Measurements from ENCODE around the gene NUDT21. TPM values are rescaled to one million over a fixed set of nuclear protein-coding genes. Genes with fewer than 3 reads are reported as not detected.

NUDT21 gene
- total RNA-seq, 1 experiment from 2014 or later: 218 TPM

- H3K4me3 ChIP-seq (replicated peaks in 1 of 2; ENCODE audit: low read depth in 1 of 2, low read length in 2 of 2): no peak overlapping the region
- ChIA-PET CTCF (interaction anchor here (0.7 to 1.4 kb wide), 3 partner anchors 12 to 45 kb away, joined by 3 to 4 read pairs (median 3); no protein-coding TSS in a partner anchor), POLR2A (no interaction called here), RAD21 (ENCODE audit: low non-redundant PET in 1 of 2, low total read pairs in 2 of 2, uncharacterized antibody in 2 of 2, unreplicated experiment in 2 of 2) (no interaction called here)
- H3K79me2 ChIP-seq (ENCODE audit: insufficient read depth, low read length): 0 out of 2 replicates have a peak, but pooled peaks cover 4% of the 10 kb centered on the region
- no peak overlapping the region for H3K4me2 ChIP-seq (ENCODE audit: low read length)
- H4K20me1 ChIP-seq (ENCODE audit: insufficient read depth): no peaks in the 10 kb centered on the region
- peaks cover 32 to 36% of the 10 kb centered on the region in 2 experiments for H3K36me3 ChIP-seq (ENCODE audit: control insufficient read depth in 1 of 2, insufficient read depth in 2 of 2, low read length in 2 of 2)
- DNase-seq (ENCODE audit: low read depth, low spot score) (peak; percentile 12), ATAC-seq (peak; percentile 96)
- no TSS peak for BruUV-seq (replicated peaks)
- no peak overlapping the region for H3K27ac ChIP-seq (ENCODE audit: low read depth, low read length)
- no peaks in the 10 kb centered on the region for H3K4me1 ChIP-seq (ENCODE audit: control insufficient read depth in 1 of 2, insufficient read depth in 2 of 2, low read length in 2 of 2)
- no peaks in the 10 kb centered on the region for H3K27me3 ChIP-seq (ENCODE audit: insufficient read depth, low read length)
- TF ChIP-seq POLR2A (IDR thresholded peaks at IDR 0.05; ENCODE audit: borderline replicate concordance, extremely low read depth, insufficient read depth, insufficient read length) (no peak), RAD21 (IDR thresholded peaks at IDR 0.05; ENCODE audit: low read depth) (peak; percentile 37), JUND (IDR thresholded peaks at IDR 0.05) (no peak), CTCF (IDR thresholded peaks at IDR 0.05 in 2 of 3, conservative IDR thresholded peaks at IDR 0.05 in 1 of 3; ENCODE audit: borderline replicate concordance in 1 of 3, insufficient read depth in 1 of 3, low read depth in 2 of 3, low read length in 2 of 3) (peak in 2 of 3 experiments; percentile 49 to 61; a peak in 4 of 6 replicates)
- TF ChIP-seq, protein P1, sequence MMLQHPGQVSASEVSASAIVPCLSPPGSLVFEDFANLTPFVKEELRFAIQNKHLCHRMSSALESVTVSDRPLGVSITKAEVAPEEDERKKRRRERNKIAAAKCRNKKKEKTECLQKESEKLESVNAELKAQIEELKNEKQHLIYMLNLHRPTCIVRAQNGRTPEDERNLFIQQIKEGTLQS (IDR thresholded peaks at IDR 0.05): no peak
- TF ChIP-seq, protein P2, sequence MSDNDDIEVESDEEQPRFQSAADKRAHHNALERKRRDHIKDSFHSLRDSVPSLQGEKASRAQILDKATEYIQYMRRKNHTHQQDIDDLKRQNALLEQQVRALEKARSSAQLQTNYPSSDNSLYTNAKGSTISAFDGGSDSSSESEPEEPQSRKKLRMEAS (IDR thresholded peaks at IDR 0.05): no peak
- intact Hi-C loops (cut with micrococcal nuclease): no loop called here
- no peaks in the 10 kb centered on the region for H3K9me3 ChIP-seq (ENCODE audit: control insufficient read depth in 1 of 2, insufficient read depth in 1 of 2, low read depth in 1 of 2, low read length in 2 of 2)
- H3K9me2 ChIP-seq (ENCODE audit: insufficient read depth): no peaks in the 10 kb centered on the region
- H2AFZ ChIP-seq (ENCODE audit: low read depth, low read length, poor library complexity, severe bottlenecking): no peak overlapping the region
- H3K9ac ChIP-seq (ENCODE audit: low read length): no peak overlapping the region
These were observed 49.6 kb downstream of the NUDT21 start for GRCh38 chr16:56401482-56401881.

DNA sequence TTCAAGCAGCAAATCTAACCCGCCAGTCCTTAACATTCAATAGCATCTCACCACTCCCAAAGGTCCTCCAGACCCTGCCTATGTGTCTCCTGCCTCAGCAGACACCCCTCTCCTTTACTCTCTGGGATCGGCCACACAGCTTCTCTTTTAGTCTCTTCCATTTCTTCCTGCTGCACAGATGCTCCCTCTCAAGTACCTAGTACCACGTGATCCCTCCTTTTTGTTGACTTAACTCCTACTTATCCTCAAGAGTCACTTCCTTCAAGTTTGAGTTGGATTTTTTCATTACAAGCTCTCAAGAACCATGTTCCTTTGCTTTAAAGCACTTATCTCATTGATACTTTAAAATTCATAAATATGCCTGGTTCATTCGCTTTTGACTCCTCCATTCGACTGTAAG, 50.7 kb downstream of the NUDT21 start:
- H3K36me3 ChIP-seq (ENCODE audit: control insufficient read depth in 1 of 2, insufficient read depth in 2 of 2, low read length in 2 of 2): peaks cover 32 to 36% of the 10 kb centered on the region in 2 experiments
- DNase-seq (ENCODE audit: low read depth, low spot score) (no peak), ATAC-seq (no peak)
- H3K27ac ChIP-seq (ENCODE audit: low read depth, low read length): no peak overlapping the region
- no peaks in the 10 kb centered on the region for H4K20me1 ChIP-seq (ENCODE audit: insufficient read depth)
- no peaks in the 10 kb centered on the region for H3K4me1 ChIP-seq (ENCODE audit: control insufficient read depth in 1 of 2, insufficient read depth in 2 of 2, low read length in 2 of 2)
- POLR2A ChIA-PET: no interaction called here
- H3K27me3 ChIP-seq (ENCODE audit: insufficient read depth, low read length): no peaks in the 10 kb centered on the region
- H3K9me2 ChIP-seq (ENCODE audit: insufficient read depth): no peaks in the 10 kb centered on the region
- TSS peak; percentile 19 for BruUV-seq (replicated peaks)
- intact Hi-C loops (cut with micrococcal nuclease): no loop called here
- no peak overlapping the region for H3K4me3 ChIP-seq (replicated peaks in 1 of 2; ENCODE audit: low read depth in 1 of 2, low read length in 2 of 2)
- no peak overlapping the region for H3K9ac ChIP-seq (ENCODE audit: low read length)
- CTCF ChIA-PET: interaction anchor here (1.4 kb wide), 1 partner anchor 44 kb away, joined by 3 read pairs; no protein-coding TSS in a partner anchor
- no peak overlapping the region for H2AFZ ChIP-seq (ENCODE audit: low read depth, low read length, poor library complexity, severe bottlenecking)
- RAD21 ChIA-PET (ENCODE audit: low non-redundant PET in 1 of 2, low total read pairs in 2 of 2, uncharacterized antibody in 2 of 2, unreplicated experiment in 2 of 2): no interaction called here
- H3K4me2 ChIP-seq (ENCODE audit: low read length): no peak overlapping the region
- H3K9me3 ChIP-seq (ENCODE audit: control insufficient read depth in 1 of 2, insufficient read depth in 1 of 2, low read depth in 1 of 2, low read length in 2 of 2): no peaks in the 10 kb centered on the region
- H3K79me2 ChIP-seq (ENCODE audit: insufficient read depth, low read length): 0 out of 2 replicates have a peak, but pooled peaks cover 4% of the 10 kb centered on the region
- TF ChIP-seq SIN3A (IDR thresholded peaks at IDR 0.05; ENCODE audit: low read depth) (no peak), ZNF274 (IDR thresholded peaks at IDR 0.05; ENCODE audit: low read depth, low read length) (no peak), SRF (IDR thresholded peaks at IDR 0.05; ENCODE audit: low read depth) (no peak), EZH2 (IDR thresholded peaks at IDR 0.05) (no peak), SP1 (IDR thresholded peaks at IDR 0.05; ENCODE audit: low read depth) (no peak), CEBPB (IDR thresholded peaks at IDR 0.05; ENCODE audit: low read depth) (no peak), CBX3 (IDR thresholded peaks at IDR 0.05; ENCODE audit: low read depth) (no peak), RAD21 (IDR thresholded peaks at IDR 0.05; ENCODE audit: low read depth) (no peak), ELF1 (IDR thresholded peaks at IDR 0.05; ENCODE audit: borderline replicate concordance, low read depth) (no peak), YY1 (IDR thresholded peaks at IDR 0.05; ENCODE audit: extremely low read depth, insufficient replicate concordance, low read depth, low read length) (no peak), FOSL1 (IDR thresholded peaks at IDR 0.05; ENCODE audit: low read depth) (no peak), JUND (IDR thresholded peaks at IDR 0.05) (no peak), ZFX (IDR thresholded peaks at IDR 0.05) (no peak)
- TF ChIP-seq, protein P3, sequence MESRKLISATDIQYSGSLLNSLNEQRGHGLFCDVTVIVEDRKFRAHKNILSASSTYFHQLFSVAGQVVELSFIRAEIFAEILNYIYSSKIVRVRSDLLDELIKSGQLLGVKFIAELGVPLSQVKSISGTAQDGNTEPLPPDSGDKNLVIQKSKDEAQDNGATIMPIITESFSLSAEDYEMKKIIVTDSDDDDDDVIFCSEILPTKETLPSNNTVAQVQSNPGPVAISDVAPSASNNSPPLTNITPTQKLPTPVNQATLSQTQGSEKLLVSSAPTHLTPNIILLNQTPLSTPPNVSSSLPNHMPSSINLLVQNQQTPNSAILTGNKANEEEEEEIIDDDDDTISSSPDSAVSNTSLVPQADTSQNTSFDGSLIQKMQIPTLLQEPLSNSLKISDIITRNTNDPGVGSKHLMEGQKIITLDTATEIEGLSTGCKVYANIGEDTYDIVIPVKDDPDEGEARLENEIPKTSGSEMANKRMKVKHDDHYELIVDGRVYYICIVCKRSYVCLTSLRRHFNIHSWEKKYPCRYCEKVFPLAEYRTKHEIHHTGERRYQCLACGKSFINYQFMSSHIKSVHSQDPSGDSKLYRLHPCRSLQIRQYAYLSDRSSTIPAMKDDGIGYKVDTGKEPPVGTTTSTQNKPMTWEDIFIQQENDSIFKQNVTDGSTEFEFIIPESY (IDR thresholded peaks at IDR 0.05; ENCODE audit: extremely low read depth, insufficient replicate concordance, low read length): no peak
- TF ChIP-seq, protein P2 (IDR thresholded peaks at IDR 0.05): no peak

Data from HCT116 (cell line).